Calu3 (cell line): ENCODE measurements around the gene OR1Q1. TPM values are rescaled to one million over a fixed set of nuclear protein-coding genes. Genes with fewer than 3 reads are reported as not detected.

Experiments
- Bru-seq: library from RNA; stranded (reverse); fragments of 400-500 nt; gene quantifications from one replicate; lab custom pipeline; 2021; lab: Mats Ljungman, UMichigan
- BruChase-seq, 2 experiments: library from RNA; stranded (reverse); fragments of 400-500 nt; gene quantifications; one replicate each; lab custom pipeline; 2021; lab: Mats Ljungman, UMichigan
- BruUV-seq: library from RNA; stranded (reverse); fragments of 400-500 nt; replicated peaks from 2 replicates; lab custom pipeline; 2021; lab: Mats Ljungman, UMichigan
- CTCF ChIA-PET: fragments of 300-600 bp; sonication (Branson Sonifier 250); formaldehyde crosslinking; loops from one replicate; lab custom pipeline; 2022; ENCODE audit warnings: antibody characterized with exemption; lab: Charles Lee
- DNase-seq: peaks from one replicate; pipeline ENCODE4 v3.0.0; 2022
- H3K27ac Mint-ChIP-seq: one replicate; pipeline ENCODE4 v1.8.0; 2022; ENCODE audit warnings: mixed read lengths; ENCODE audit not compliant: unreplicated experiment
- H3K27me3 Mint-ChIP-seq: one replicate; pipeline ENCODE4 v1.8.0; 2022; ENCODE audit warnings: mixed read lengths; ENCODE audit not compliant: unreplicated experiment
- H3K36me3 Mint-ChIP-seq: one replicate; pipeline ENCODE4 v1.8.0; 2022; ENCODE audit warnings: mild to moderate bottlenecking, moderate library complexity, mixed read lengths; ENCODE audit not compliant: insufficient read depth, unreplicated experiment
- H3K4me1 Mint-ChIP-seq: one replicate; pipeline ENCODE4 v1.8.0; 2022; ENCODE audit warnings: mild to moderate bottlenecking, low read depth, mixed read lengths; ENCODE audit not compliant: unreplicated experiment
- H3K4me3 Mint-ChIP-seq: one replicate; pipeline ENCODE4 v1.8.0; 2022; ENCODE audit warnings: mild to moderate bottlenecking, low read depth, moderate library complexity, mixed read lengths; ENCODE audit not compliant: unreplicated experiment
- H3K9me3 Mint-ChIP-seq: one replicate; pipeline ENCODE4 v1.8.0; 2022; ENCODE audit warnings: low read depth, mixed read lengths; ENCODE audit not compliant: unreplicated experiment
- CTCF ChIP-seq: fragments of 200-600 bp; IDR thresholded peaks from one replicate; pipeline ENCODE4 v1.8.0; 2022; ENCODE audit warnings: antibody characterized with exemption; ENCODE audit not compliant: unreplicated experiment
- intact Hi-C: fragments of 100-400 bp; cut with micrococcal nuclease; formaldehyde crosslinking; loops from one replicate; pipeline ENCODE4 v1.10.0; 2022; ENCODE audit not compliant: unreplicated experiment
- long read RNA-seq: library from polyadenylated mRNA; stranded (forward); transcript quantifications from one replicate; pipeline ENCODE4 v2.0.0, GENCODE V29; 2022
- total RNA-seq: library from RNA; stranded (reverse); gene quantifications from 2 replicates; pipeline ENCODE4 v1.2.3, GENCODE V29; 2022

Gene OR1Q1
- not detected in 2 replicates for total RNA-seq
- Bru-seq, nascent RNA: not detected
- BruChase-seq, experiment 1, labeled RNA remaining after a 6-hour chase: not detected
- BruChase-seq, experiment 2, labeled RNA remaining after a 2-hour chase: not detected
- long read RNA-seq: 0 reads

- H3K27ac Mint-ChIP-seq: no peak within 1 kb of the TSS
- no peaks in the 10 kb centered on the region for H3K4me1 Mint-ChIP-seq
- H3K36me3 Mint-ChIP-seq: no peaks in the 10 kb centered on the region
- BruUV-seq: no TSS peak
- H3K9me3 Mint-ChIP-seq: no peaks in the 10 kb centered on the region
- no peak within 1 kb of the TSS for H3K4me3 Mint-ChIP-seq
- peaks cover 47% of the 10 kb centered on the region for H3K27me3 Mint-ChIP-seq
- TF ChIP-seq CTCF: no peak
- intact Hi-C loops: no loop called here
- CTCF ChIA-PET: no interaction called here
- DNase-seq: no peak
These were observed at the start of gene OR1Q1 for GRCh38 chr9:122614362-122614761. Gene OR1Q1 (plus strand): TSS chr9:122614738. CDS start chr9:122614738, 0 bp downstream.

GRCh38 chr9:122567901-122568300 is 46.6 kb upstream of the OR1Q1 start:
- TF ChIP-seq CTCF: no peak
- Mint-ChIP-seq H3K4me3 (no peak overlapping the region), H3K9me3 (no peaks in the 10 kb centered on the region), H3K27ac (no peak overlapping the region), H3K27me3 (peaks cover 15% of the 10 kb centered on the region), H3K4me1 (no peaks in the 10 kb centered on the region), H3K36me3 (no peaks in the 10 kb centered on the region)
- CTCF ChIA-PET: no interaction called here
- BruUV-seq: no TSS peak
- intact Hi-C loops: no loop called here
- DNase-seq: no peak

- H3K27ac Mint-ChIP-seq: no peak overlapping the region
- H3K36me3 Mint-ChIP-seq: no peaks in the 10 kb centered on the region
- no peak overlapping the region for H3K4me3 Mint-ChIP-seq
- CTCF ChIA-PET: interaction anchor here (0.5 kb wide), 1 partner anchor 22 kb away, joined by 3 read pairs; no protein-coding TSS in a partner anchor
- intact Hi-C loops: no loop called here
- peaks cover 12% of the 10 kb centered on the region for H3K27me3 Mint-ChIP-seq
- DNase-seq: no peak
- no peaks in the 10 kb centered on the region for H3K4me1 Mint-ChIP-seq
- no TSS peak for BruUV-seq
- no peaks in the 10 kb centered on the region for H3K9me3 Mint-ChIP-seq
- no peak for TF ChIP-seq CTCF
These were observed 42.1 kb upstream of the OR1Q1 start for GRCh38 chr9:122572456-122572855.

GRCh38 chr9:122579874-122580273 is 34.7 kb upstream of the OR1Q1 start:
- CTCF ChIA-PET: no interaction called here
- BruUV-seq: no TSS peak
- no peaks in the 10 kb centered on the region for H3K36me3 Mint-ChIP-seq
- DNase-seq: no peak
- no peak overlapping the region for H3K27ac Mint-ChIP-seq
- no peak for TF ChIP-seq CTCF
- no peaks in the 10 kb centered on the region for H3K9me3 Mint-ChIP-seq
- H3K4me1 Mint-ChIP-seq: no peaks in the 10 kb centered on the region
- no peak overlapping the region for H3K4me3 Mint-ChIP-seq
- H3K27me3 Mint-ChIP-seq: no peaks in the 10 kb centered on the region
- intact Hi-C loops: no loop called here
